BJ (cell line): ENCODE measurements around the gene SEZ6L. TPM values are rescaled to one million over a fixed set of nuclear protein-coding genes. Genes with fewer than 3 reads are reported as not detected.

Source experiments
- CTCF ChIA-PET: fragments of 350-600 bp; formaldehyde crosslinking; extraction: SDS; loops from one replicate; lab custom pipeline; 2021; ENCODE audit warnings: antibody characterized with exemption, inconsistent platforms; lab: Yijun Ruan, JAX
- POLR2A ChIA-PET: fragments of 300-600 bp; sonication (Branson Sonifier 250); formaldehyde crosslinking; extraction: SDS; loops from one replicate; lab custom pipeline; 2021; ENCODE audit warnings: antibody characterized with exemption; lab: Charles Lee
- DNase-seq: peaks from one replicate; pipeline ENCODE4 v3.0.0-alpha.2; 2011; ENCODE audit warnings: low read depth
- H3K27me3 ChIP-seq: 2 replicates; pipeline ENCODE4 v1.6.0; 2011; ENCODE audit warnings: low read length; ENCODE audit not compliant: control insufficient read depth, insufficient read depth
- H3K36me3 ChIP-seq: 2 replicates; pipeline ENCODE4 v1.5.1; 2011; ENCODE audit warnings: low read length; ENCODE audit not compliant: control insufficient read depth, insufficient read depth
- H3K4me3 ChIP-seq: 2 replicates; pipeline ENCODE4 v1.5.1; 2011; ENCODE audit warnings: low read depth, mild to moderate bottlenecking, control low read depth, low read length
- CTCF ChIP-seq: IDR thresholded peaks from 2 replicates; pipeline ENCODE4 v1.5.1; 2011; ENCODE audit warnings: low read depth, mild to moderate bottlenecking, control low read depth, inconsistent platforms, low read length, moderate library complexity; ENCODE audit not compliant: insufficient read depth
- polyA plus RNA-seq: library from polyadenylated mRNA; depleted of rRNA; stranded (reverse); fragments of >200 nt; gene quantifications from 2 replicates; pipeline ENCODE4 v1.2.3, GENCODE V29; 2011

The SEZ6L gene
- polyA plus RNA-seq, 1 experiment: 0.04 TPM

DNA sequence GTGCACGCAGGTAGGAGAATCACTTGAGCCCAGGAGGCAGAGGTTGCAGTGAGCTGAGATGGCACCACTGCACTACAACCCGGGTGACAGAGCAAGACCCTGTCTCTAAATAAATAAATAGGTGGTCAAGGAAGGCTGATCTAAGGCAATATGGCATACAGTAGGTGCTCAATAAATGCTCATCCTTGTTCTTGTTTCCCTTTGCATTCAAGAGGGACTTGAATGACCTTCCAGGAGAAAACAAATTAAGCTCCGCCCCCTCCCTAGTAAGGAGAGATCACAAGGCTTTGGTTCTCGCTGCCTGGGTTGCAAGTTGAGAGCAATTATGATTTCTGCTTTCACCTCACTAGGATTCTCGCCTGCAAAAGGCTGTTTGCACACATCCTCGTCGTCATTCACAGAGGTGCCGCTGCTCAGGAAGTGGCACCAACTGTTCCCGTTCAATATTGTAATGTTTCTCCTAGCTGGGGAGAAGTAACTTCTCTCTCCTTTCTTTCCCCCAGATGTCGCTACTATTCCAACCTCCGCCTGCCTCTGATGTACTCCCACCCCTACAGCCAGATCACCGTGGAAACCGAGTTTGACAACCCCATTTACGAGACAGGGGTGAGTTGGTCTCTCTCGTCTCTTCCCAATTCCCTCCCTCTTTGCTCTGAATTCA, 208.0 kb downstream of the SEZ6L start:
- no peak for TF ChIP-seq CTCF
- DNase-seq: no peak
- H3K4me3 ChIP-seq: no peak overlapping the region
- peaks cover 8% of the 10 kb centered on the region for H3K27me3 ChIP-seq
- no peaks in the 10 kb centered on the region for H3K36me3 ChIP-seq
- ChIA-PET CTCF (interaction anchor here (0.7 to 2.3 kb wide), 4 partner anchors 11 to 84 kb away, joined by 4 to 12 read pairs (median 6); no protein-coding TSS in a partner anchor), POLR2A (no interaction called here)

GRCh38 chr22:26380072-26380830, 211.0 kb downstream of the SEZ6L start:
- ChIA-PET CTCF (interaction anchor here (0.9 to 2.4 kb wide), 3 partner anchors 11 to 16 kb away, joined by 3 to 14 read pairs (median 6); no protein-coding TSS in a partner anchor), POLR2A (no interaction called here)
- no peak for TF ChIP-seq CTCF
- no peak for DNase-seq
- Histone ChIP-seq H3K36me3 (no peaks in the 10 kb centered on the region), H3K27me3 (peaks cover 5% of the 10 kb centered on the region), H3K4me3 (no peak overlapping the region)

GRCh38 chr22:26382782-26383181, 213.5 kb downstream of the SEZ6L start:
- Histone ChIP-seq H3K36me3 (no peaks in the 10 kb centered on the region), H3K27me3 (peaks cover 6% of the 10 kb centered on the region), H3K4me3 (no peak overlapping the region)
- CTCF ChIA-PET: interaction anchor here (0.6 to 3.9 kb wide), 5 partner anchors 13 to 78 kb away, joined by 3 to 49 read pairs (median 4); no protein-coding TSS in a partner anchor
- no peak for DNase-seq
- POLR2A ChIA-PET: no interaction called here
- TF ChIP-seq CTCF: no peak

- peaks cover 6% of the 10 kb centered on the region for H3K27me3 ChIP-seq
- DNase-seq: no peak
- no peak overlapping the region for H3K4me3 ChIP-seq
- ChIA-PET POLR2A (no interaction called here), CTCF (interaction anchor here (0.7 to 3.9 kb wide), 4 partner anchors 11 to 77 kb away, joined by 3 to 49 read pairs (median 6); no protein-coding TSS in a partner anchor)
- H3K36me3 ChIP-seq: no peaks in the 10 kb centered on the region
- TF ChIP-seq CTCF: no peak
Observed at GRCh38 chr22:26383968-26384556, 214.8 kb downstream of the SEZ6L start.

DNA sequence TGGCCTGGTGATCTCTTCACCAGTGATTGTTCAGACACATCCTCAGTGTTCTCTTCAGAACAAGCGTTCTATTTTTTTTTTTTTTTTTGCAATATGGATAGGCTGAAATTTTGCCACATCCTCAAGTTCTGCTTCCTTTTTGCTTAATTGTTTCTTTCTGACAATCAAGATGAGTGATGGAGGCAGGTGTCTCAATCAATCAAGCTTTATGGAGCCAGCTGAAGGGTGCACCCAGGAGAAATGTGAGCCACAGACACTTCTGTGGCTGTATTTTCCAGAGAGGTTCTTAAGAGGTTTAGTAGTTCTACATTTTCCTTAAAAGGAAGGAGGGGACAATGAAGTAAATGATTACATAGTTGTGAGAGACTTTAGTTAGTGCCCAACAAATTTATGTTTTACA, 215.9 kb downstream of the SEZ6L start:
- no peak for DNase-seq
- POLR2A ChIA-PET: interaction anchor here (0.7 kb wide), 1 partner anchor 1444 kb away, joined by 3 read pairs; no protein-coding TSS in a partner anchor
- no peak for TF ChIP-seq CTCF
- CTCF ChIA-PET: interaction anchor here (1.4 to 3.9 kb wide), 2 partner anchors 9 to 19 kb away, joined by 5 to 49 read pairs; no protein-coding TSS in a partner anchor
- no peaks in the 10 kb centered on the region for H3K36me3 ChIP-seq
- H3K4me3 ChIP-seq: no peak overlapping the region
- peaks cover 6% of the 10 kb centered on the region for H3K27me3 ChIP-seq
